ENCODE data around the gene ELL2.

The ELL2 gene

GRCh38 chr5:95976606-95977005 lies 15.0 kb upstream of the ELL2 start:
- no peak for FAIRE-seq

DNA sequence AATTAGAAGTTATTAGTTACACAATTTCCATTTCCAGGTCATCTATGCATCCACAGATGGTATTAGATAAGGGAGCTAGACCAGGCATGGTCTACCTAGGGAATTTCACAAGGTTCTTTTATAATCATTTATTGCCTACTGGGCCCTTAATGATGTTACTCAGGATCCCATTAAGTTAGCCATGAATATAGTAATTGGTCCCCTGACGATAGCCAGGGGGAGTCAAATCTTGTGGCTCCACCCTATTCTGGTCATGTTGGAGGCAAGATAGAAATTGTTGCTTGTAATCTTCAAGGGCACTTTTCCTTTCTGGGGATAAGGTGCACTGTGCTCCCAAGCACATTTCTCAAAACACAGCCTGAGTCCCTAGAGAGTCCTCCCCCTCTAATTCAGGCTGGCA lies 14.1 kb upstream of the ELL2 start:
- no peak for FAIRE-seq

GRCh38 chr5:95973793-95974325 lies 12.2 kb upstream of the ELL2 start:
- no peak for FAIRE-seq

DNA sequence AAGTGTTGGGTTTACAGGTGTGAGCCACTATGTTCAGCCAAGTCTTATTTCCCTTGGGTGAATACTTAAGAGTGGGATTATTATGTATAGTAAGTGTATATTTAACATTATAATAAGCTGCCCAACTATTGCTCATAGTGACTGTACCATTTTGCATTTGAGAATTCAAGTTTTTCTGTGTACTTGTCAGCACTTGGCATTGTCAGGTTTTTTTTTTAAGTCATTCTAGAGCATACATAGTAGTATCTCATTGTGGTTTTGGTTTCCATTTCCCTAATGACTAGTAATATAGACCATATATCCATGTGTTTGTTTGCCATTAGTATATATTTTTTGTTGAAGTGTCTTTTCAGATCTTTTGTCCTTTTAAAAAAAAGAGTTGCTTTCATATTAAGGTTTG lies 10.5 kb upstream of the ELL2 start:
- FAIRE-seq = no peak

- no peak for FAIRE-seq
These were observed 8.7 kb upstream of the ELL2 start for GRCh38 chr5:95970359-95970704.

- no peak for FAIRE-seq
These were observed 8.2 kb upstream of the ELL2 start for GRCh38 chr5:95969651-95970358.

- no peak for FAIRE-seq
These were observed 7.4 kb upstream of the ELL2 start for GRCh38 chr5:95969055-95969454.

- no peak for FAIRE-seq
These were observed 5.6 kb upstream of the ELL2 start for GRCh38 chr5:95967236-95967635.

DNA sequence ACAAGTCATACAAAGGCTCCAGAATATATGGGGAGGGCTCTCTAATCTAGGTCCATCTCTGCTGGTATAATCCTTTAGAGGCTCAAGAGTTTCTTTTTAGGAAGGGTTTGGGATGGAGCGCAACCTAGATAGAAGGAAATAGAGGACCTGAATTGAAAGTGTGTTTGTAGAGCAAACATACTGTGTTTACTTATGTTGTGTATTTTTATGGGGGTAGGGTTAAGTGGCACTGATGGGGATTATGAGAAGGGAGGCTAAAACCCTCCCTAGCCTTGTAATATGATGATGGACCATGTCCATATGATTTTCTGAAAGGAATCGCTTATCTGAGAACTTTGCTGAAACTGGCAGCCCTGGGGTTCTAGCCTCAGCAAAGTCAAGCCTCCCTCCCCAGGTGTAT lies 4.4 kb upstream of the ELL2 start:
- no peak for FAIRE-seq

DNA sequence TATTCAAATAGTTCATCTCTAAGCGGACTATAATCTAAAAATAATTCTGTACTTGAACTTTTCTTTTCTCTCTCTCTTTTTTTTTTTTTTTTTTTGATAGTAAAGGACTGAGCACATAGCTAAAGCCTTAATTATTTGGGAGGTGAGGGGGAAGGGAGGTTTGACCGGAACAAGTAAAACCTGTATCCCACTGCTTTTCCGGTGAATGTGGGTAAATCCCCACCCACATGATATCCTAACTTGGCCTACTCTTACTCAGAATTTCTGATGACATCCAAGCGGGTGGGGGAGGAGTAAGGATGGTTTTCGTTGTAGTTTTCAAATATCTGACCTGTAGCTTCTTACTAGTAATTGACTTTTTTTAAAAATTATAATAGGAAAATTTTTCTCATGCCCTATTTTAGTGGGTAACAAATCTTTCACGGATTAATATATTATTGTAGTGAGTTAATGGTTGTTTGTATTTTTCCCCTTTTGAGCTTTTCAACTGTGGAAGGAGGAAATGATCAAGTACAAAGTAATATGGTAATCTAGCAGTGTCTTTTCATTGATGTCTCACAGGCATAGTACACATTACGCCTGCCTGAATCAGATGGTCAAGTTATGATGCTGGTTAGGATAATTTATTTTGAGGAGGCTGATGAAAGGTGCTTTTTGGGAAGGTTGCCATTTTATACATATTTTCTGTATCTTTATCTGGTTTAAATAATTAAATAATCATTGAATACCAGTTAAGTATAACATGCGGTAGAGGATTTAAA lies 2.2 kb upstream of the ELL2 start:
- no peak for FAIRE-seq

GRCh38 chr5:95962785-95963184 lies 1.1 kb upstream of the ELL2 start:
- FAIRE-seq = no peak

- FAIRE-seq = no peak
These were observed 773 bp upstream of the ELL2 start for GRCh38 chr5:95962475-95962773.

- no peak for FAIRE-seq
These were observed 709 bp downstream of the ELL2 start for GRCh38 chr5:95960667-95961616.

DNA sequence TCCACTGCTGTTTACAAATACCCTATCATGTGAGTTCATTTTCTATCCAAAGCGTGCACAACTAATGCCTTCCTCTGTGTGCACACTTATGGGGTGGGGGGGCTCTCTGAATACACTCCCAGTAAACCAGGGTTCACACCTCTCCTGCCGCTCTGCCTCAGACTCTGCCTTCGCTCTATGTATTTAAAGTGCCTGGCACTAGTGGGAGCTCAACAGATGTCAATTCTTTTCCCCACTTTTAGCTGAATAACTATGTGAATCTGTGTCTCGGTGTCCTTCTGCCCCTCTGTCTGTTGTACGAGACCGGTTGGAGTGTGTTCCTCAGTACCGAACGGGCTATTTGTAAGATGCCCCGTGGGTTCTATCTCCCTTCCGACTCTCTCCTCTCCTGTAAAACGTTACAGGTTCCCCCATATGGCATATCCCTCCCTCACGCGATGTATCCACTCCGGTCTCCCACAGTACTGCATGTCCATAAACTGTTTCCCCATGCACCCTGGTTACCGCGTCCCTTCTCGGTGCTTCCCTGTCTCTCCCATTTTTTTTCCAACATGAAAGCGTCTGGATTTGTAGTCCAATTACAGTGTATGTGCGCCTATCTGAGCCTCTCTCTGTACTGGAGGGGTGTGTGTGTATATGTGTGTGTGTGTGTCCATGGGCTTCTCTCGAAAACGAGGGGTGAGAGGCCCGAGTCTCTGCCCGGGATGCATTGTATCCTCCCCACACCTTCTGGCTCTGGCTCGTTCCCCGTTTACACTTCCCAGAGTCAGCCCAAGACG lies 1.6 kb downstream of the ELL2 start:
- no peak for FAIRE-seq

- no peak for FAIRE-seq
These were observed 2.4 kb downstream of the ELL2 start for GRCh38 chr5:95959051-95959887.

DNA sequence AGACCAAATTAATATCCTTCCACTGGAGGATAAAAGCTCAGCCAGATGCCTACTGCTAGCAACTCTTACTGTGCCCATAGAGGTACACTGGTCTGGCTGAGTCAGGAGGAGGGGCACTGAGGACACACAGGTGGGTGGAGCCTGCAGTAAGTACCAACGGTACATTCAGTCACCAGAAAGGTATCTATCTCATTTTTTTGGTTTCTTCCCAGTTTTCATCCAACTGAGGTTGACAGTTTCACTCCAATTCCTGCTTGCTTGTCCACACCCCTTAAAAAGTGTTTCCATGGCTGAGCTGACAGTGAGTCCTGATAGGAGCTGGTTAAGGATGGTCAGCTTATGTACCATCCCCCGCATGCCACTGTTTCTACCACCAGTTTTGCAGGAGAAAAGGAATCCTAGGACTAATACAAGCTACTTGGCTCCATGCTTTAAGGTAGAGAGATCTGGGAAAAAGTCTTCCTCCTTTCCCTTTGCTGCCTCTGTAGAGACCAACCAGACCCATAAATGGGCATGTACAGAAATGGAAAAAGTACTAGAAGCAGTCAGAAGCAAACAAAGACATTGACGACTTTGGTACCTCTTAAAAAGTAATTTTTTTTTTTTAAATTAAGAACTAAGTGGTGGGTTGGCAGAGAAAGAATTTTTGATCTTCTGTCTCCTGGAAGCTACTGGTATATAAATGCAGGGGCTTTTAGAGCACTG lies 3.2 kb downstream of the ELL2 start:
- no peak for FAIRE-seq

DNA sequence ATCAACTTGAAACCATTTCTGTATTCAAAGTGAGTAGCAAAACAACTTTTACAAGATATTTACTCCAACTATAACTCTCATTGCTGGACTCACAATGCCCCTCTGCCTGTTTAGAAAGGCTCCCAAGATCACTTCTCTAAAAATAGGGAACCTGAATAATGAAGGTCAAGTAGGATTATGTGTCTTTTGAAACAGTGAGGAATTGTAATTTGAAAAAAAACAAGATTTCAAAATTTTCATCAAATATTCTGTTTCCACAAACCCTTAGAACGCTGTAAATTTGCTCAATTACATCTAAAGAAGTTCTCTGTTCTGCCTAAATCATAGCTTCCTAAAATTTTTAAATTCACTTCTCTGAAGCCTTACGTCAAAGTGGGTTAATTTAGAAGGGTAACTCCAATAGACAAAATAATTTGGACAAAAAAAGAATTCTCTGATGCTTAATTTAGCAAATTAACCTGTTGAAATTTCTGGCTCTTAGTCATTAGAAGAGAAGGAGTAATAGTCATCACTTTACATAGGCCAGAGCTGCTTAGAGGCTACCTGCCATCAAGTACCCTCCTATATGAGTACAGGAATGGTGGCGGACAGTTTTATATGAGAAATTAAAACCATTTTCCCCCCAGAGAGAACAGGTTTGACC lies 4.0 kb downstream of the ELL2 start:
- FAIRE-seq = no peak

GRCh38 chr5:95956900-95957293 lies 4.8 kb downstream of the ELL2 start:
- FAIRE-seq = no peak

DNA sequence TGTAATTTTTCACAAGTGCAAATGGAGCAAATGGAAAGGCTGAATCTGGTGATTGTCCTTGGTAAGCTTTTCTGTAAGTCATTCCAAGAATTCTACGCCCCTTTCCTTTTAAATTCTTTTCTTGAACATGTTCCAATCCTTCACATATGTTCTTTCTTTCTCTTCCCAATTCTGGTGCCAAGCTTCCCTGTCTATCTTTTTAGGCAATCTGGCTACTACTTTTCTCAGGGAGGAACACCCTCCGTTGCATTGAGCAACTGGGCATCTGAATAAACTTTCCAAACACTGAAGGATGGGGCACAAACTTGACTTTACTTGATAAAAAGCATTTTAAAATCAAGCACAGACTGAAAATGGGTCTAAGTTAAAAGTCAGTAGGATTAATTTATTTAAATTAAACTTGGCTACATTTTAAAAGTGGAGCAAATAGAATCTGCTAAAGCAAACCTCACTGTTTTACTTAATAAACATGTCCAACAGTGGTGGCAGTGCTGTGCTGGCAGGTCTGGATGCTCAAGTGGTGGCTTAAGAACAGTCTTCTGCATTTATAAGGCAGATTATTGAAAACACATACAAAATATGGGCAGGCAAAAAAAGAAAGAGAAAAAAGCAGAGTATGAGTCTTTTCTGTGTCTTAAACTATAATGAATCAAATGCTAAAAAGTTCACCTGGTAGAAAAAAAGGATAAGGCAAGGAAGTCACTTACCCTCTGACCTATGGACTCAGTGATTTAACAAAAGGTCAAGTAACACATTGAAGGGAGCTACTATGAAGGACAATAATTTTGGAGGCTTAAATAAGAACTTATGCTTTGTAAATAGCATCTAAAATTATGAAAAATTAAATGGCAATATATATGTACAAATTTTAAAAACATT lies 5.4 kb downstream of the ELL2 start:
- no peak for FAIRE-seq

GRCh38 chr5:95954716-95955115 lies 6.9 kb downstream of the ELL2 start:
- no peak for FAIRE-seq
